ENCODE results near the gene NUDT4. TPM values are rescaled to one million over a fixed set of nuclear protein-coding genes. Genes with fewer than 3 reads are reported as not detected.
"Not testable (repeated sequence)": the region's sequence is repeated elsewhere in the genome, so short reads cannot be mapped to it uniquely, and the experiment has no call there.

The NUDT4 gene
- total RNA-seq, 1 experiment from 2014 or later, result 65.6 TPM

GRCh38 chr12:93417967-93418480 lies 40.3 kb downstream of the NUDT4 start:
- no peak for DNase-seq (ENCODE audit: low spot score)
- in situ Hi-C loops (cut with HindIII; ENCODE audit: low sequenced_read_pairs), result no loop called here

GRCh38 chr12:93419388-93420034 lies 41.8 kb downstream of the NUDT4 start:
- peak; percentile 68 for DNase-seq (ENCODE audit: low spot score)
- in situ Hi-C loops (cut with HindIII; ENCODE audit: low sequenced_read_pairs), result no loop called here

GRCh38 chr12:93422050-93422449 lies 44.3 kb downstream of the NUDT4 start:
- in situ Hi-C loops (cut with HindIII; ENCODE audit: low sequenced_read_pairs), result no loop called here
- DNase-seq (ENCODE audit: low spot score), result no peak

GRCh38 chr12:93425736-93426411 lies 48.1 kb downstream of the NUDT4 start:
- in situ Hi-C loops (cut with HindIII; ENCODE audit: low sequenced_read_pairs), result no loop called here
- DNase-seq (ENCODE audit: low spot score), result no peak

- no peak for DNase-seq (ENCODE audit: low spot score)
- in situ Hi-C loops (cut with HindIII; ENCODE audit: low sequenced_read_pairs), result no loop called here
Observed at GRCh38 chr12:93426412-93426805, 48.7 kb downstream of the NUDT4 start.

GRCh38 chr12:93427779-93428564 lies 50.2 kb downstream of the NUDT4 start:
- in situ Hi-C loops (cut with HindIII; ENCODE audit: low sequenced_read_pairs), result no loop called here
- DNase-seq (ENCODE audit: low spot score), result no peak

- in situ Hi-C loops (cut with HindIII; ENCODE audit: low sequenced_read_pairs), result no loop called here
- DNase-seq (ENCODE audit: low spot score), result no peak
Observed at GRCh38 chr12:93429448-93429847, 51.7 kb downstream of the NUDT4 start.

GRCh38 chr12:93429852-93430251 lies 52.1 kb downstream of the NUDT4 start:
- in situ Hi-C loops (cut with HindIII; ENCODE audit: low sequenced_read_pairs), result no loop called here
- no peak for DNase-seq (ENCODE audit: low spot score)

- DNase-seq (ENCODE audit: low spot score), result no peak
- in situ Hi-C loops (cut with HindIII; ENCODE audit: low sequenced_read_pairs), result no loop called here
Observed at GRCh38 chr12:93430280-93430679, 52.6 kb downstream of the NUDT4 start.

- DNase-seq (ENCODE audit: low spot score); in situ Hi-C loops (cut with HindIII; ENCODE audit: low sequenced_read_pairs): not testable (repeated sequence)
Observed at GRCh38 chr12:93432031-93432430, 54.3 kb downstream of the NUDT4 start.

- DNase-seq (ENCODE audit: low spot score), result no peak
- in situ Hi-C loops (cut with HindIII; ENCODE audit: low sequenced_read_pairs), result no loop called here
Observed at GRCh38 chr12:93434256-93434865, 56.6 kb downstream of the NUDT4 start.

- in situ Hi-C loops (cut with HindIII; ENCODE audit: low sequenced_read_pairs), result no loop called here
- DNase-seq (ENCODE audit: low spot score), result no peak
Observed at GRCh38 chr12:93438266-93439050, 60.7 kb downstream of the NUDT4 start.

GRCh38 chr12:93440043-93440835 lies 62.5 kb downstream of the NUDT4 start:
- no peak for DNase-seq (ENCODE audit: low spot score)
- in situ Hi-C loops (cut with HindIII; ENCODE audit: low sequenced_read_pairs), result no loop called here

GRCh38 chr12:93441081-93441616 lies 63.4 kb downstream of the NUDT4 start:
- in situ Hi-C loops (cut with HindIII; ENCODE audit: low sequenced_read_pairs), result no loop called here
- no peak for DNase-seq (ENCODE audit: low spot score)

GRCh38 chr12:93441617-93442410 lies 64.1 kb downstream of the NUDT4 start, which contains the start of gene UBE2N:
Gene UBE2N, minus strand, starts transcription at chr12:93441947. Its CDS starts 63 bp downstream, at chr12:93441884.
- in situ Hi-C loops (cut with HindIII; ENCODE audit: low sequenced_read_pairs), result no loop called here
- peak; percentile 98 for DNase-seq (ENCODE audit: low spot score)

- in situ Hi-C loops (cut with HindIII; ENCODE audit: low sequenced_read_pairs), result no loop called here
- no peak for DNase-seq (ENCODE audit: low spot score)
Observed at GRCh38 chr12:93442411-93443340, 65.0 kb downstream of the NUDT4 start.
